Activated naive CD8-positive, alpha-beta T cell treated with anti-CD3 and anti-CD28 coated beads, Interleukin-2, amount 50 U/mL, for 16 hours (primary cell): ENCODE results near the gene CACNA2D3.

Experiments used
- DNase-seq: peaks from one replicate; pipeline ENCODE4 v3.0.0-alpha.2; 2020; ENCODE audit warnings: low read depth, low spot score

CACNA2D3 gene

DNA sequence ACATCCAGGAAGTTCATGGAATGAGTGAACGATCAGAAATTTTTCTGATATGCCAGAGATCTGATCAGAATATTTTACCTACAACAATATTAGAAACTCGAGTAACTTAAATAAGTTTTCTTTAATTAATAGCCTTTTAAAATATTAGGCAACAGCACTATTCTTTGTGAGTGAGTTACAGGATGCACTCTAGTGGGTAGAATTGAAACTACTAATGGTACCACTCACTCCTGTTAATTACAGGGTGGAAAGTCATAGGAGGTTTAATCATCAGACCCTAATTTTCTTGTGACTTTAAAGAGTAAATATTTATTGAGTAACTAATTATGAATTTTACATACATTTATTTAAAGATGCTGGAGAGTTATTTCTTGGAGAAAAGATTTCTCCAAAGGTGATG lies 217.3 kb downstream of the CACNA2D3 start:
- no peak for DNase-seq

DNA sequence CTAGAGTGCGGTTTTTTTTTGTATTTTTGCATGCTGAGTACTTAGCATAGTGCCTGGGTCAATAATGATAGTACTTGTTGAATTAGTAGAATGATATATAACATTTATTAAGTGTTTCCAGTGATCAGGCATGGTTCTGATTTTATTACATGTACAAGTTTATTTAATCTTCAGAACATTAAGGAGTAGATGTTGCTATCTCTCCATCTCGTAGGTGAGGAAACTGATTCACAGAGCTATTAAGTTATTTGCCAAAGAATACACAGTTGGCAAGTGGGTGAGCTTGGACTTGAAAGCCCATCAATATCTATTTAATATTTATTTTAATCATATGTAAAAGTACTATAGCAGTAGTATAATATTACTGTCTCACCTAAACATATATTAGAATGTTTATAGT lies 219.5 kb downstream of the CACNA2D3 start:
- no peak for DNase-seq

DNA sequence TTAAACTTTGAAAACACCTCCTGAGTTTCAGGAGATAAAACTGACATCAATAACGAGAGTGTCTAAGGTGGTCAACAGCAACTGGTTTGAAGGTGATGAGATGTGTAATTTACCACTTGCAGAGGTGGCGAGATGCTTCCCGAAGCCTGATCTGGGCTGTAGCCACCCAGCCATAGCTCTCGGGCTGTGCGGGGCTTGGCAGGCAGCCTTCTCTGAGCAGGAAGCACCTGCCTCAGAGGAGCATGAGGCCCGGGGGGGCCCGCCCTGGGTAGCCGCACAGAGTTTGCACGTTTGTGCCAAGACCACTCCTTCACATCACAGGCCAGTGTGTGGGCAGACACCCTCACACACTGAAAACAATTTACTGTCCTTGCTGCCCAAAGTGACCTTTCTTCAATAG lies 220.3 kb downstream of the CACNA2D3 start:
- DNase-seq = no peak

DNA sequence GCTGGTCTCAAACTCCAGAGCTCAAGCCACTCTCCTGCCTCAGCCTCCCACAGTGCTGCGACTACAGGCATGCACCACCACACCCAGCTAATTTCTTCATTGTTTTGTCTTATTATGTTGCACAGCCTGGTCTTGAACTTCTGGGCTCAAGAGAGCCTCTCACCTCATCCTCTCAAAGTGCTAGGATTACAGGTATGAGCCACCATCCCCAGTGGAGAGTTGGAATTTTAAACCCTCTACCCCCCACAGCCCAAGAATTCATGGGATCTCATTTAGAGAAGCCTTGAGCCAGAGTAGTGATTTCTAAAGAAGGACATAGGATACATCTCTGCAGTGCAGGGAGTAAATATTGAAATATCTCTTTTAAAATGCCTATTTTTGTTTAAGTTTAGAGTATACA lies 221.1 kb downstream of the CACNA2D3 start:
- DNase-seq = no peak

DNA sequence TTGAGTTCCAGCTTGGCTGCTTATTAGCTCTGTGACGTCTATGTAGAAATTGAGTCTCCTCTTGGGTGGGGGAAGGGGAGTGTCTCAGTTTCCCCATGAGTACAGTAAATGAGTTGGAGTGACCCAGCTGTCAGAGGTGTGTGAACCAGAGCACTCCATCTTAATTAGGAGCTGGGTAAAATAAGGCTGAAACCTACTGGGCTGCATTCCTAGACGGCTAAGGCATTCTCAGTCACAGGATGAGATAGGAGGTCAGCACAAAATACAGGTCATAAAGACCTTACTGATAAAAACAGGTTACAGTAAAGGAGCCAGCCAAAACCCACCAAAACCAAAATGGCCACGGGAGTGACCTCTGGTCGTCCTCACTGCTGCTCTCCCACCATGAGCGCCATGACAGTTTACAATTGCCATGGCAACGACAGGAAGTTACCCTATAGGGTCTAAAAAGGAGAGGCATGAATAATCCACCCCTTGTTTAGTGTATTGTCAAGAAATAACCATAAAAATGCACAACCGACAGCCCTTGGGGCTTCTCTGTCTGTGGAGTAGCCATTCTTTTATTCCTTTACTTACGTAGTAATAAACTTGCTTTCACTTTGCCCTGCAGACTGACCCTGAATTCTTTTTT lies 222.4 kb downstream of the CACNA2D3 start:
- no peak for DNase-seq

DNA sequence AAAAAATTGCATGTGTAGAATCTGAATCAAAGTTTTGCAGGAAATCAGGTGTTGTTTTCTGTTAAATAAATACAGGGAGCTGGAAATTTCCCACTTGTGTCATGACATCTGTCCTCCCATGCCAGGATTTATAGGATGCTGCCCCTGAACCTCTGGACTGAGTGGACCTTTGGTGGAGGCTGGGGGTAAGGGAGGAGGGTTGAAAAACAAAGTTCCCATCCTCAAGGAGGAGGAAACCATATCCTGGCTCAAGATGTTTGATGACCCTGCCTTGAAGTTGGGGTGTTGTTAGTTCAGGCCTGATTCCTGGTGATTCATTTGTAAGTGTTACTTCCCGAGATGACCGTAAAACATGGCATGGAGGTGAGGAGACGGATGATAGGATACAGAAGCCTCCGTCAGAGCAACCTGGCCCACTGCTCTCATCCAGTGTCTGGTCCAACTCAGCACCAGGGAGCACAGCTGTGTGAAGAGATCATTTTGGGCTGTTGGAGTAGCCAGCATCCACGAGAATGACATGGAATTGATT lies 223.6 kb downstream of the CACNA2D3 start:
- DNase-seq = no peak

DNA sequence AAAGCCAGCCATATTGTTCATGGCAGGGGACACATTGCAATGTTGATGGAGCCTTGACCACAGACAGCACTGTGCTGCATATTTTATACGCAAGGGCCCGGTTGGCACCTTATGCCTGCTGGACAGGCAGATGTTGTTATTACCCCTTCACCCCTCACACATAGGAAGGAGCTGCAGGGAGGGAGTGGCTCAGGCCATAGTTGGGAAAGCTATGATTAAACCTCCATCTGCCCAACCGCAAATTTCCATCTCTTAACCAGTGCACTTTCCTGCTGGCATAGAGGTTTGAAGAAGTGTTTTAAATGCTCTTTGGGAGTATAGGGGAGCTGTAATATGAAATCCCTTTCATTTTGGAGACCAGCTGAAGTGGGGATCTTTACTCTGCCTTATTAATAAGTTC lies 224.7 kb downstream of the CACNA2D3 start:
- no peak for DNase-seq

DNA sequence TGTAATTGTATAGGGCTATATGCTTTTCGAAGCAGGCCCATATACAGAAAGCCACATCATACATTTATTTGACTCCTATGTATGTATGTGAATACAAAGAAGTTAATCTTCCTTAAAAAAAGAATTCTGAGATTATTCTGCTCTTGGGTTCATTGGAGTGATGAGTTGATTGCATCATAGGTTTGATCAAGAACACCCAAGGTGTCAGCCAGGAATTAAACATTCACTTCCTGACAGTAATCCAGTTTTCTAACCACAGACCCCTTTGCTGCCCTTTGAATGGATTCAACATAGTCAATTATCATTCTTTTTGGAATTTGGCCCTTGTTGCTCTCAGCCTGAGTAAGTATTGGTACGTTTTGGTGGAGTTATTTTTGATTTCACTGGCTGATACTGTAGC lies 225.6 kb downstream of the CACNA2D3 start:
- no peak for DNase-seq

DNA sequence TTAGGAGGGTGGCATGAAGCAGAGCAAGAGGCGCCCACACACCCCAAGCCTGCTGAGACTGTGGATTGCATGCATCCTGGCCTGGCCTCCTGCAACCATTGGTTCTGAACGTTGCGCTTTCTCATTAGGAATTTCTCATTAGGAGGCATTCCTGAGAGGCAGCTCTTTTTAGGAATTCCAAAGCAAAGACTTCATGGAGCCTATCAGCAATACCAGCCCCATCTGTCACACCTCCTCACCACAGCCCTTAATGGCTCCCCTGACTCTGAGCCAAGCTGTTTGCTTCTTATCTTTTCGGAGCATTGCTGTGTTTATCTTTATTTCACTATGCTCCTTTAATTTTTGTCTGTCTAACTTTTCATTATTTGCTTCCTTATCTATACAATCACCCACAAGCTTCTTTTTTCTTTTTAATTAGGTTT lies 226.9 kb downstream of the CACNA2D3 start:
- DNase-seq = no peak

DNA sequence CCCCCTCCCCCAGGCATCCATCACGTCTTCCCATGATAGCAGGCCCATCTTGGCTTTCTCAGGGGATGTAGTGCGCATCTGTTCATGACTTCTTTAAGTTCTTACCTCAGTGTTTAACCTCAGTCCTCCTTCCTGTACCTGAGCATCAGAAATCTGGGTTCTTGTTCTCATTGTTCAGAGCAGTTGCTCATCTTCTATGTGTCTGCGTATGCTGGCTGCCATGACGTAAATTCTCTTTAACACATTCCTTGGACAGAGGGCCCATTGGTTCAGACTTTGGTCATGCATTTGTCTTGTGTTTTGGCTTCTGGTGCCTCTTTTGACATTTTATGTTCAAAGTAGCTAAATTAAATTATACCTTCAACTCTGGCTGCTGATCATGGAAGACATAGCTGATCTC lies 227.3 kb downstream of the CACNA2D3 start:
- DNase-seq = no peak

DNA sequence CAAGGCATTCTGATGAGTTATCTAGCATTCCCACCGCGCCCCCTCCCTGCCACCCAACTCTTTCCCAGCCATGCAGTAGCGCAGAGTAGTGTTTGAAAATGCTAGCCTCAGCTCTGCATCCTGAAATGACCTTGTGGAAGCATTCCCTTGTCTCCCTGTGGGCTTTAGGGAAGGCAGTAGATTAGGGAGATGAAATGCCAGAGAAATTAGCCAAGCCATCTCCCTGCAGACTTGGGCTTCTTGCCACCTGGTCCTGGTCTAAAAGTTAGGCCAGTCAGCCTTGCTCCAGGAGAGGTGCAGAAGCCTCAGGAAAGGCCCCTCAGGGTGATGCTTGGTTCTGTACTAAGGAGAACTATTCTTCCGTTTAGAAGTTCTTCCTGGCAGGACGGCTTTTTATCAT lies 231.2 kb downstream of the CACNA2D3 start:
- DNase-seq = no peak

DNA sequence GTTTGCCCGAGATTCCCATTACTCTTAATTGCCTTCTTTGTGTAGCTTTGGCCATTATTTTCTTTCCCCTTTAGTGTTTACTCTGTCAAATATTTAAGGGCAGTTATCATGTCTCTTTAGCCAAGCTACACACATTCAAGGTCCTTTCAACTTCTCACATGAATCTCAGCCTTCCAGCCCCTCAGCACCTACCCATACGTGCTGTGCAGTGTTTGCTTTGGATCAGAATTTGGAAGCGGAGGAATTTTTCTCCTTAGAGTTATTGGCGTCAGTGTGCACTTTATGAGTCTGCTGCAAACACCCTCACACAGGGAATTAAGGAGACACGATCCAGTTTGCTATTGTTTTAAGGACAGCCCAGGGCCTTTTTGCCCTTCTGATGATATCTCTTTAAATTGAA lies 231.6 kb downstream of the CACNA2D3 start:
- DNase-seq = no peak

DNA sequence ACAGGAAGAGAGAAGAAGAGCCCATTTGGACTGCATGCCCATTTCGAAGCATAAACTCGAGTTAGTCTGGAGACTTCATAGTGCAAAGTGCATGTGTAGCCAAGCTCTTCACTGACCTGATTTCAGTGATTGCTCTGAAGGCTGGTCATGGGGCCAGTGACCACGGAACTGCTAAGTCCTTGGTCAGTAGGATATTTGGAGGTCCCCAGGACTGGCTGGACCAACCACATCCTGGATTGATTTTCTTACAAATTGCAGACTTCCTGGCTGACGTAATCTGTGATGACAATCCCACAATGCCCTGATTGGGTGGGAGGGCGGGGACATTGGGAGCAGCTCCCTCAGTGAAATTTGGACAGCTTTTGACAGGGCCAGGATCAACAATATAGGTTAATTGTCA lies 233.4 kb downstream of the CACNA2D3 start:
- no peak for DNase-seq

DNA sequence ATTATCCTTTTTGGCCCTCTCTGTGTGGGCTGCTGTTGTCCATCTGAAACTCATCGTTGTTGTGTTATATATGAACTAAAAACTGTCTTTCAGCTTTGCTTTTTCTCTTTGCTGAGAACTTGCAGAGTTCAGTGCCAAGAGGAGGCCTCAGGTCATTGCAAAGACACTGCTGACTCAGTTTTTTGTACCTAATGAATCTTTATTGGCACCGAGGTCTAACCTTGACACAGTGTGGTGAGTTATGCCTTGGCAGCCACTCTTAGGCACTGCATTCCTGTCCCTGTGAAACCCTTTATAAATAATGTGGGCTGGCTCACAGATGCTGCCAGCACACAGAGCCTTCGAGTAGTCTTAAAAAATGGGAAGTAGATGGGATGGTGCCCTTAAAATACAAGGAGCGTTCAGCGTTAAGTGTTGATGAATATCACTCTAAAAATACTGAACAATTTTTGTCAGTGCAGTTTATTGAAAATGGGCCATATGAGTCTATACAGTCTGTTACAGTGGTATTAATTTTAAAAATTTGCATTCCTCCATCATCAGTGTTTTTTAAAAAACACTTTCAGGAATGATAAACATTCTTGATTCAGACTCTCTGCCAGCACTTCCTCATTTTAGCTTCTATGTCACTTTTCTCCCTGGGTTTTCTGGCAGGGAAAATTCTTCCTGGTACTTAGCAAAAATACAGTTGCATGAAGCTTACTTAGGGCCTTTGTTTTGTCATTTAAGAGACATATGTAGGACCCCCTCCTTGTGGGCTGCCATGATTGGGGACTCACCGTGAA lies 234.1 kb downstream of the CACNA2D3 start:
- no peak for DNase-seq

DNA sequence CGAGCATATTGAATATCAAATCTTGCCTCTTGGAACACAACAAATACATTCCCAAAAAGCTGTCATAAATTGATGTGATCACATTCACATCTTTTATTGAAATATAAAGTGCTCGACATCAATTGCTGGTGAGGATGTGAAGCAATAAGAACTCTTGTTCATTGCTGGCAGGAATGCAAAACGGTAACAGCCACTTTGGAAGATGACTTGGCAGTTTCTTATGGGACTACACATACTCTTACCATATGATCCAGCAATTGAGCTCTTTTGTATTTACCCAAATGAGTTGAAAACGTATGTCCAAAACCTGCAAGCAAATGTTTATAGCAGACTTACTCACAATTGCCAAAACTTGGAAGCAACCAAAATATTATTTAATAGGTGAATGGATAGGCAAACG lies 234.9 kb downstream of the CACNA2D3 start:
- no peak for DNase-seq

DNA sequence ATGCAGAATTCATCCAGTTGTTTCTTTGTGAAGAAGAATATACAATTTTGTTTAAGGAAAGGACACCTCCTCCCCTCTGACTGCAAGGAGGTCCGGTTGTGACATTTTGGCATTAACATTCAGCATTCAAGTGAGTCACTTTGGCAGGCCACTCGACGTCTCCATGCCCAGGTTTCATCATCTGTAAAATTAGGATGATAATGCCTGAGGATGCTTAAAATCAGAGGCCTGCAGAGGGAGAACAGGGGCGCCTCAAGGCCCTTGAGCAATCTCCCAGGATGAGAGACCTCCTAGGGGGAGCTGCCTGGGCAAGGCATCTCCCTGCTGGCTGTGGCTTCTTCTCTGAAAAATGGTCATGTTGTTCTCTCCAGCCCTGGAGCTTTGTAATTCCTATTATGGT lies 236.0 kb downstream of the CACNA2D3 start:
- no peak for DNase-seq

DNA sequence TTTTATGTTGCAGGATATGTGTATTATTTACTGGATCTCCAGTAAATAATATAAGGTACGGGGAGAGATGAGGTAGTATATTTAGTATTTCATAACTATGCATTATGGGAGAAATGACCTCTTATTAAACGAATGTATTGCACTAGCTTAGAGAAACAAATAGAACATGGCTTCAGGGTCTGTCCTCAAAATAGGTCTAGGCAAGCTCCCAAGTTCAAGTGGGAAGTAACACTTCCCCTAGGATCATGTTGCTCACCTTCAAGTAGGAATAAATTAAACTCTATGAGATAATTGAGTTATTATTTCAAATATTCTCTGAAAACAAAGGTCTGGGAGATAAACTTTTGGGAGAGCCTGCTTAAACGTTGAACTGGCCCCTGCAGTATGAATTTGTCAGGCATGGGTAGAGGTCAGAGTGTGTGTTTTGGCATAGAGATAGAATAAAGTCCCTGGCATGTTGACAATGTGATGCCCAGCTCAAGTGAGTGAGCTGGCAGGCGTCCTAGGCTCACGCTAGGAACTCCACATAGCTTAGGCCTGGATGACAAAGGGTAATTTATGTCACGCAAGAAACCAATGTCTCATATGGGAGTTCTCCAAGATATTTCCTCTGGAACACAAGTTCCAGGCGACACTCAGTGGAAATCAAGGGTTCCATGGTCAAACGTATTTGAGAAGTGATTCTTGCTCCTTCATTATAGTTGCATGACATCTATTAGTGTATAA lies 236.8 kb downstream of the CACNA2D3 start:
- DNase-seq = no peak

DNA sequence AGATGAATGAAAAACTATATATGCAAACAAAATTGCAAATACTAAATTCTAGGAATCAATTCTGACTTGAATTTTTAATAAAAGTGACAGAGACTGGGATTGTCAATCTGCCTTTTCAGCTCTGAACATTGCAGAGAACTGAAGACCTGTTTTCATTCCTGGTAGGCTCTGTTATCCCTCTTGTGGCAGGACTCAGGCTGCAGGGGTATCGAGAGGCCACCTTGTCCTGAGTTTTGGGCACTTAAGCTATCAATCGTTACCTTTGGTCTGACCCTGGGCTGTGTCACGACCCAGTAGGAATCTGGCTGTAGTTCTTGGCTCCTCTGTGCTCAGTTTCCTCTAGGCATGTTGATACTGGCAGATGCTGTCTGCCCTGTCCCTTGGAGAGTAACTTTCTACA lies 238.0 kb downstream of the CACNA2D3 start:
- DNase-seq = no peak

DNA sequence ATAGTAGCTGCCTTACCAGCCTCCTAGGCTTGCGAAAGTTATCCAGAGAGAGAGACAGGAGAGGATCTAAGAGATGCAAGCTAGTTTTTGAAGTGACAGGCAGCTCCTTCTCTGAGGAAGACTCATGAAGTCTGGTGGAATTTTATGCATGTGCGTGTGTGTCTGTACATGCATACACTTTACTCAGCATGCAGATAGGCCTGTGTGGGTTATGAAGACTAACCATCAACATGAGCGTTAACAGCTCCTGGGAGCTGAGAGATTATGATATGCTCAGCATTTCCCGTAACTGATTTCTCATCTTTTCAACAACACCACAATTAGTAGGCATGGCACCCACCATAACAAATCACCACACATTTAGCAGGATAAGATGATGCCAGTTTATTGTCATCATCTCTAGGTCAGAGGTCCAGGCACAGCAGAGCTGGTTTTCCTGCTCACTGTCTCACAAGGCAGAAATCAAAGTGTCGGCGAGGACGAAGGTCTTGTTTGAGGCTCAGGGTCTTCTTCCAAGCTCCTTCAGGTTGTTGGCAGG lies 239.5 kb downstream of the CACNA2D3 start:
- DNase-seq = no peak

DNA sequence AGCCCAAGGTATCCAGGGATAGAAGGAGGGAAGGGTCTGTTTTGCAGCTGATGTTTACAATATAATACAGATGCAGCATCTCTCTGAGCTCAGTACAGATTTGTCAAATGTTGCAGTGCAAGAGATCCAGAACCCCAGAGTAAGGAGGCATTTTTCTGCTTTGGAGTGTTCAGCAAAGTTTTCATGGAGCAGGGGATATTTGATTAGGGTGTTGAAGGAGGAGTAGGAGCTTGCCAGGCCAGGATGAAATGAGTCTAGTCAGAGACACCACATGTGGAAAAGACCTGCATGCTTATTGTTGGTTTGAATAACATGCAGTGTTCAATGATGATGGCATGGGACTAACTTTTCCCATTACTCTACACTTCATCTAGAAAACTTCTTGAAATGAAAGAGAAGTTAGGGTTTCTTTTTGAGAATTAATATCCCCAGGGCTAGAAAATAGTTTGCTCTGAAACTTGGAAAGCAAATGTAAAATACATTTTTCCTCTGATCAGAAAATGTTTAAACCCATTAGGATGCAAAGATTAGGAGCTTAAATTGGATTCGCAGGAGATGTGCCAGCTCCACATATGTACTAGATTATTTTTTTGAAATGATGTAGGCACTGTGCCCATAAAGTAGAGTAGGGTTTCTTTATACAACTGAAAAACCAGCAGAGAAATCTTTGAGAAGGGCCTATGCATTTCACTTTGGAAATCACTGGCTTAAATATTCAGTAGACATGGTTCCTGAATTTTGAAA lies 243.8 kb downstream of the CACNA2D3 start:
- DNase-seq = no peak

DNA sequence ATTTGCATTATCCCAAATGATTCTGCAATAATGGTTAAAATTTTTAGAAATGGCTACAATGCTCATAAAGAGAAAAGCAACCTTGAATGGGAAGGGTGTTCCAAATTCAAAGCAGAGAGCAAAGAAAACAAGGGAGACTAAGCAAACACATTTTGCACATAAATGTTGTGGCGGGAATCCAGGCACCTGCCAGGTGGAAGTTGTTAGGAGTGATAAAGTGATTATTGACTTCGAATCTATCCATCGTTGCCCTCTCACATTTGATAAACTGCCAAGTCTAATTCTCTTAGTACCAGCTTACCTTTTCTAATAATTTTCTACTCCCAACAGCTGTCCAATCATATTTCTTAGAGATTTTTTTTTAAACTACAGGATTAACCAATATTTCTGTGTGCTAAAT lies 244.5 kb downstream of the CACNA2D3 start:
- no peak for DNase-seq

DNA sequence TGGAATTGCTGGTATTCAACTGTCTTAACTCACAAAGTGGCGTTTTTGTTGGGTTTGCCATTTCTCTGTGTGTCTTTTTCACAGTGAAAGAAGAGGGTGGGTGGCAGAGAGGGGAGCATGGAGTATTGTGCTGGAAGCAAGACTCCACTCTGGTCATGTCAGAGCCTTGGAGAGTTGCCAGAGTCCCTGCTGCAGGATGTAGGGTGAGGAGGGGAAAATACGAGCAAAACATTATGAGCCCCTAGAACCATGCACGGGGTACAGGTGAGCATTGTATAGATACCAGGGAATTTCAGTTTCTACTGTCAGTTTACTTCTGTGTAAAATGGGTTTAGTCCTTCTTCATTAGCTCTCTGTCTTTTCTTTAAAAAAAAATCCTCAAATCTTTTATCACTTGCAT lies 249.9 kb downstream of the CACNA2D3 start:
- DNase-seq = no peak
